Activated CD4-positive, CD25-positive, alpha-beta regulatory T cell treated with anti-CD3 and anti-CD28 coated beads, Interleukin-2, amount 50 U/mL, for 24 hours (primary cell): ENCODE measurements around the gene CUZD1.

Source experiments
- ATAC-seq, 2 donors: fragments of 150-1000 bp; cut with Tn5 transposase; one replicate each; pipeline ENCODE4 v1.10.0; 2021; ENCODE audit warnings: mild to moderate bottlenecking in 1 of 2, moderate library complexity in 1 of 2

The CUZD1 gene

GRCh38 chr10:122855745-122856144 is 10.1 kb upstream of the CUZD1 start:
- ATAC-seq: no peak

- no peak for ATAC-seq
Observed at GRCh38 chr10:122854648-122855047, 9.0 kb upstream of the CUZD1 start.

- ATAC-seq: peak; percentile 71 to 81
Observed at GRCh38 chr10:122853665-122854313, 8.1 kb upstream of the CUZD1 start.

GRCh38 chr10:122852261-122852660 is 6.6 kb upstream of the CUZD1 start:
- no peak for ATAC-seq

GRCh38 chr10:122850705-122851640 is 5.3 kb upstream of the CUZD1 start:
- ATAC-seq: no peak

- no peak for ATAC-seq
Observed at GRCh38 chr10:122849900-122850605, 4.4 kb upstream of the CUZD1 start.

- no peak for ATAC-seq
Observed at GRCh38 chr10:122849090-122849489, 3.4 kb upstream of the CUZD1 start.

- no peak for ATAC-seq
Observed at GRCh38 chr10:122847782-122848604, 2.3 kb upstream of the CUZD1 start.

GRCh38 chr10:122844146-122844545 is 1.5 kb downstream of the CUZD1 start:
- no peak for ATAC-seq

GRCh38 chr10:122841569-122841968 is 4.1 kb downstream of the CUZD1 start:
- ATAC-seq: no peak

- ATAC-seq: no peak
Observed at GRCh38 chr10:122839505-122839904, 6.2 kb downstream of the CUZD1 start.

- no peak for ATAC-seq
Observed at GRCh38 chr10:122838880-122839279, 6.8 kb downstream of the CUZD1 start.

- ATAC-seq: no peak
Observed at GRCh38 chr10:122835908-122836307, 9.7 kb downstream of the CUZD1 start.

- no peak for ATAC-seq
Observed at GRCh38 chr10:122830965-122831353, 14.7 kb downstream of the CUZD1 start.

GRCh38 chr10:122830273-122830964 is 15.2 kb downstream of the CUZD1 start:
- ATAC-seq: no peak

- ATAC-seq: no peak
Observed at GRCh38 chr10:122829454-122829853, 16.2 kb downstream of the CUZD1 start.

- ATAC-seq: no peak
Observed at GRCh38 chr10:122828716-122829255, 16.9 kb downstream of the CUZD1 start.

- ATAC-seq: no peak
Observed at GRCh38 chr10:122827302-122827701, 18.4 kb downstream of the CUZD1 start.

GRCh38 chr10:122822973-122823690 is 22.5 kb downstream of the CUZD1 start:
- ATAC-seq: no peak

- no peak for ATAC-seq
Observed at GRCh38 chr10:122821808-122822207, 23.8 kb downstream of the CUZD1 start.

- no peak for ATAC-seq
Observed at GRCh38 chr10:122815458-122815857, 30.2 kb downstream of the CUZD1 start.
